IMR-90 (cell line): ENCODE data around the gene HIGD1C. TPM values are rescaled to one million over a fixed set of nuclear protein-coding genes. Genes with fewer than 3 reads are reported as not detected.
"Not testable (repeated sequence)": the region's sequence is repeated elsewhere in the genome, so short reads cannot be mapped to it uniquely, and the experiment has no call there.

ENCODE experiments used
- ATAC-seq: fragments of 200-7000 bp; cut with Tn5 transposase; 2 replicates; pipeline ENCODE4 v1.9.1; 2020; ENCODE audit warnings: low read depth, mild to moderate bottlenecking, moderate library complexity
- BruUV-seq: library from RNA; stranded (reverse); fragments of 400-500 nt; replicated peaks from 2 replicates; lab custom pipeline; 2021; lab: Mats Ljungman, UMichigan
- CTCF ChIA-PET: fragments of 300-600 bp; formaldehyde crosslinking; extraction: SDS; loops from one replicate; lab custom pipeline; 2021; ENCODE audit warnings: antibody characterized with exemption; lab: Yijun Ruan, JAX
- POLR2A ChIA-PET: fragments of 300-600 bp; sonication (Branson Sonifier 250); formaldehyde crosslinking; loops from one replicate; lab custom pipeline; 2022; ENCODE audit warnings: antibody characterized with exemption; ENCODE audit not compliant: unreplicated experiment; lab: Charles Lee
- DNase-seq: peaks from one replicate; pipeline ENCODE4 v3.0.0; 2013
- H2AFZ ChIP-seq: replicated peaks from 2 replicates; pipeline ENCODE3; 2013; ENCODE audit warnings: low read length, mild to moderate bottlenecking; ENCODE audit not compliant: poor library complexity
- H2AK5ac ChIP-seq: 2 replicates; pipeline ENCODE4 v1.6.1; 2013; ENCODE audit warnings: low read depth, low read length, inconsistent platforms
- H2AK9ac ChIP-seq: replicated peaks from 2 replicates; pipeline ENCODE3; 2013; ENCODE audit warnings: mild to moderate bottlenecking, low read depth, low read length, moderate library complexity; ENCODE audit not compliant: poor library complexity
- H2BK120ac ChIP-seq: 2 replicates; pipeline ENCODE4 v1.6.1; 2013; ENCODE audit warnings: low read depth, low read length, inconsistent platforms
- H2BK15ac ChIP-seq: 3 replicates; pipeline ENCODE4 v1.6.1; 2013; ENCODE audit warnings: low read depth, low read length, inconsistent platforms
- H2BK20ac ChIP-seq: 2 replicates; pipeline ENCODE4 v1.6.1; 2013; ENCODE audit warnings: low read depth, mild to moderate bottlenecking, inconsistent platforms, low read length, moderate library complexity
- H2BK5ac ChIP-seq: 2 replicates; pipeline ENCODE4 v1.6.1; 2013; ENCODE audit warnings: mild to moderate bottlenecking, low read depth, low read length, inconsistent platforms; ENCODE audit not compliant: poor library complexity, severe bottlenecking
- H3K14ac ChIP-seq: replicated peaks from 2 replicates; pipeline ENCODE4 v1.6.1; 2013; ENCODE audit warnings: low read depth, low read length, inconsistent platforms
- H3K18ac ChIP-seq: 2 replicates; pipeline ENCODE4 v1.6.1; 2013; ENCODE audit warnings: low read depth, low read length, control low read depth
- H3K23ac ChIP-seq: 2 replicates; pipeline ENCODE4 v1.6.1; 2013; ENCODE audit warnings: low read depth, low read length, inconsistent platforms
- H3K27ac ChIP-seq: 2 replicates; pipeline ENCODE4 v1.5.1; 2013; ENCODE audit warnings: mild to moderate bottlenecking, control low read depth, low read length; ENCODE audit not compliant: insufficient read depth
- H3K27me3 ChIP-seq: 2 replicates; pipeline ENCODE4 v1.6.1; 2013; ENCODE audit warnings: low read length; ENCODE audit not compliant: control insufficient read depth, insufficient read depth
- H3K36me3 ChIP-seq: 2 replicates; pipeline ENCODE4 v1.6.1; 2013; ENCODE audit warnings: low read length, mixed read lengths; ENCODE audit not compliant: control insufficient read depth, insufficient read depth
- H3K4ac ChIP-seq: 2 replicates; pipeline ENCODE4 v1.6.1; 2013; ENCODE audit warnings: low read depth, low read length, inconsistent platforms
- H3K4me1 ChIP-seq: 2 replicates; pipeline ENCODE4 v1.6.1; 2013; ENCODE audit warnings: low read length, mixed read lengths; ENCODE audit not compliant: control insufficient read depth, insufficient read depth
- H3K4me2 ChIP-seq: 2 replicates; pipeline ENCODE4 v1.6.1; 2013; ENCODE audit warnings: low read depth, mild to moderate bottlenecking, control low read depth, low read length, moderate library complexity
- H3K4me3 ChIP-seq: 2 replicates; pipeline ENCODE4 v1.5.1; 2013; ENCODE audit warnings: low read depth, mild to moderate bottlenecking, control low read depth, low read length, moderate library complexity; ENCODE audit not compliant: insufficient read depth
- H3K56ac ChIP-seq: 2 replicates; pipeline ENCODE4 v1.6.1; 2013; ENCODE audit warnings: low read length, inconsistent platforms; ENCODE audit not compliant: insufficient read depth; ENCODE audit errors: extremely low read depth
- H3K79me1 ChIP-seq, 2 experiments: 2 replicates each; pipeline ENCODE4 v1.6.1; 2013; ENCODE audit warnings: low read length in 2 of 2, inconsistent platforms in 1 of 2, low read depth in 1 of 2
- H3K9ac ChIP-seq: 2 replicates; pipeline ENCODE4 v1.6.1; 2013; ENCODE audit warnings: low read depth, low read length, control low read depth
- H3K9me1 ChIP-seq: 2 replicates; pipeline ENCODE4 v1.6.1; 2013; ENCODE audit warnings: low read length, inconsistent platforms; ENCODE audit not compliant: insufficient read depth
- H3K9me3 ChIP-seq: 2 replicates; pipeline ENCODE4 v1.6.1; 2013; ENCODE audit warnings: low read length; ENCODE audit not compliant: control insufficient read depth, insufficient read depth
- H4K20me1 ChIP-seq: 2 replicates; pipeline ENCODE4 v1.6.1; 2013; ENCODE audit warnings: low read length, inconsistent platforms; ENCODE audit not compliant: insufficient read depth
- H4K5ac ChIP-seq: 2 replicates; pipeline ENCODE4 v1.6.1; 2013; ENCODE audit warnings: mild to moderate bottlenecking, low read depth, low read length, control low read depth
- H4K8ac ChIP-seq, 2 experiments: 2 replicates each; pipeline ENCODE4 v1.6.1; 2013; ENCODE audit warnings: low read depth in 2 of 2, low read length in 2 of 2, control low read depth in 1 of 2, inconsistent platforms in 1 of 2
- H4K91ac ChIP-seq: 2 replicates; pipeline ENCODE4 v1.6.1; 2013; ENCODE audit warnings: low read depth, low read length, inconsistent platforms; ENCODE audit not compliant: insufficient read depth
- FOS ChIP-seq: fragments of 150-350 bp; IDR thresholded peaks from 2 replicates; pipeline ENCODE4 v1.6.1; 2016; ENCODE audit warnings: low read depth, low read length
- MXI1 ChIP-seq: IDR thresholded peaks from 2 replicates; pipeline ENCODE4 v1.6.1; 2012; ENCODE audit warnings: low read depth, mild to moderate bottlenecking, low read length, moderate library complexity, borderline replicate concordance
- RCOR1 ChIP-seq: IDR thresholded peaks from 2 replicates; pipeline ENCODE4 v1.6.1; 2012; ENCODE audit warnings: mild to moderate bottlenecking, low read length, improper control_type of control experiment; ENCODE audit not compliant: insufficient replicate concordance
- WGBS, 2 experiments: methylation state at CpG; one replicate each; pipeline versions ENCODE4 v1.1.5 to v1.1.7; 2013; ENCODE audit warnings: missing lambda C conversion rate in 2 of 2; ENCODE audit not compliant: insufficient read length in 1 of 2; ENCODE audit errors: extremely low coverage in 2 of 2; 5-methylcytosine and 5-hydroxymethylcytosine counted together
- dilution Hi-C: fragments of 300-500 bp; cut with HindIII; formaldehyde crosslinking; loops from one replicate; pipeline ENCODE4 v1.14.3; 2018; ENCODE audit warnings: low sequenced_read_pairs; ENCODE audit not compliant: unreplicated experiment
- in situ Hi-C: fragments of 300-500 bp; cut with MboI; formaldehyde crosslinking; loops from 3 replicates; pipeline ENCODE4 v1.14.3; 2019; ENCODE audit warnings: low sequenced_read_pairs, inconsistent platforms, mixed read lengths
- intact Hi-C: fragments of 100-400 bp; cut with micrococcal nuclease; formaldehyde crosslinking; loops from 2 replicates; pipeline ENCODE4 v1.10.0; 2022
- polyA plus RNA-seq, 3 experiments: library from polyadenylated mRNA; depleted of rRNA; stranded (reverse); fragments of >200 nt; gene quantifications; 2 replicates each; pipeline ENCODE4 v1.2.3, GENCODE V29; 2012; ENCODE audit warnings: low replicate concordance in 1 of 3
- total RNA-seq: library from RNA; depleted of rRNA; stranded (reverse); fragments of >200 nt; gene quantifications from 2 replicates; pipeline ENCODE4 v1.2.3, GENCODE V29; 2012
- TF ChIP-seq, protein P1 (sequence below): fragments of 150-350 bp; IDR thresholded peaks from 2 replicates; pipeline ENCODE4 v1.6.1; 2016; ENCODE audit warnings: low read depth, mild to moderate bottlenecking, low read length, moderate library complexity, borderline replicate concordance

HIGD1C gene
- total and polyA plus RNA-seq, 2 of the 4 experiments (the other 2 are of a cell fraction) = not detected

DNA sequence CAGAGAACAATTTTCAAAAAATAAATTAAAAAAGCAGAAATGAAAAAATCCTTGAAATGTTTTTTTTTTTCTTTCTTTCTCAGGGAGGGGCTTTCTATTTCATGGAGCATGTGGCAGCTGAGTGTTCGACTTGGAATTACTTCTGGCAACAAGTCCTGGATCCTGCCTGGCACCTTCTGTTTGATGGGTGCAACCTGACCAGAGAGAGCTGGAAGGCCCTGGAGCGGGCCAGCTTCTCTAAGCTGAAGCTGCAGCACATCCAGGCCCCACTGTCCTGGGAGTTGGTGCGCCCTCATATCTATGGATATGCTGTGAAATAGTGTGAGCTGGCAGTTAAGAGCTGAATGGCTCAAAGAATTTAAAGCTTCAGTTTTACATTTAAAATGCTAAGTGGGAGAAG is 22.5 kb upstream of the HIGD1C start:
- intact Hi-C loops = no loop called here
- ChIA-PET CTCF (interaction anchor here (0.6 to 0.7 kb wide), 2 partner anchors 18 kb away, joined by 3 read pairs; no protein-coding TSS in a partner anchor), POLR2A (interaction anchor here (0.7 kb wide), 1 partner anchor 31 kb away, joined by 3 read pairs; no protein-coding TSS in a partner anchor)
- DNase-seq = no peak
- Histone ChIP-seq H3K4me2 (no peak overlapping the region), H3K4me3 (no peak overlapping the region), H4K91ac (no peak overlapping the region), H2BK15ac (no peak overlapping the region), H4K20me1 (no peaks in the 10 kb centered on the region), H3K4me1 (peaks cover 18% of the 10 kb centered on the region), H3K9me1 (0 out of 2 replicates have a peak, but pooled peaks cover 4% of the 10 kb centered on the region), H2AK5ac (no peak overlapping the region), H3K4ac (no peak overlapping the region), H3K23ac (no peak overlapping the region), H3K9ac (no peak overlapping the region), H3K79me1 (0 out of 4 replicates have a peak, but pooled peaks cover 0 to 5% of the 10 kb centered on the region in 2 experiments), H2BK20ac (no peak overlapping the region), H3K36me3 (no peaks in the 10 kb centered on the region), H2AK9ac (no peak overlapping the region), H2BK5ac (no peak overlapping the region), H3K56ac (no peak overlapping the region), H2AFZ (no peak overlapping the region), H3K18ac (no peak overlapping the region), H3K27ac (no peak overlapping the region), H4K5ac (no peak overlapping the region), H3K27me3 (no peaks in the 10 kb centered on the region), H4K8ac (no peak overlapping the region), H3K14ac (no peak overlapping the region), H2BK120ac (no peak overlapping the region), H3K9me3 (no peaks in the 10 kb centered on the region)
- dilution Hi-C loops = no loop called here
- BruUV-seq = no TSS peak
- in situ Hi-C loops = no loop called here
- TF ChIP-seq RCOR1 (no peak), FOS (no peak), MXI1 (no peak)
- TF ChIP-seq, protein P1, sequence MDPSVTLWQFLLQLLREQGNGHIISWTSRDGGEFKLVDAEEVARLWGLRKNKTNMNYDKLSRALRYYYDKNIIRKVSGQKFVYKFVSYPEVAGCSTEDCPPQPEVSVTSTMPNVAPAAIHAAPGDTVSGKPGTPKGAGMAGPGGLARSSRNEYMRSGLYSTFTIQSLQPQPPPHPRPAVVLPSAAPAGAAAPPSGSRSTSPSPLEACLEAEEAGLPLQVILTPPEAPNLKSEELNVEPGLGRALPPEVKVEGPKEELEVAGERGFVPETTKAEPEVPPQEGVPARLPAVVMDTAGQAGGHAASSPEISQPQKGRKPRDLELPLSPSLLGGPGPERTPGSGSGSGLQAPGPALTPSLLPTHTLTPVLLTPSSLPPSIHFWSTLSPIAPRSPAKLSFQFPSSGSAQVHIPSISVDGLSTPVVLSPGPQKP = no peak
- no CpG with 5 or more reads among the region's 3 CpGs for WGBS, 2 experiments
- no peak for ATAC-seq

DNA sequence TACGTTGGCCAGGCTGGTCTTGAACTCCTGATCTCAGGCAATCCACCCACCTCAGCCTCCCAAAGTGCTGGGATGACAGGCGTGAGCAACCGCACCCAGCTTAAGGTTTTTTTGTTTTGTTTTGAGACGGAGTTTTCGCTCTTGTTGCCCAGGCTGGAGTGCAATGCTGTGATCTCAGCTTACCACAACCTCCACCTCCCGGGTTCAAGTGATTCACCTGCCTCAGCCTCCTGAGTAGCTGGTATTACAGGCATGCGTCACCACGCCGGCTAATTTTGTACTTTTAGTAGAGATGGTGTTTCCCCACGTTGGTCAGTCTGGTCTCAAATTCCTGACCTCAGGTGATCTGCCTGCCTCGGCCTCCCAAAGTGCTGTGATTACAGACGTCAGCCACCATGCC is 21.9 kb upstream of the HIGD1C start:
- H2AK5ac ChIP-seq, H3K4me3 ChIP-seq, H3K56ac ChIP-seq, H3K9me1 ChIP-seq, H2AK9ac ChIP-seq, H3K36me3 ChIP-seq, H2BK5ac ChIP-seq, CTCF ChIA-PET, H4K91ac ChIP-seq, H3K27me3 ChIP-seq, H3K4me2 ChIP-seq, in situ Hi-C loops, H4K20me1 ChIP-seq, BruUV-seq, H4K5ac ChIP-seq, H3K4ac ChIP-seq, H3K14ac ChIP-seq, POLR2A ChIA-PET, H2BK20ac ChIP-seq, H2BK120ac ChIP-seq, H3K9ac ChIP-seq, H3K79me1 ChIP-seq, H2BK15ac ChIP-seq, H3K27ac ChIP-seq, DNase-seq, H3K9me3 ChIP-seq, intact Hi-C loops, ATAC-seq, H4K8ac ChIP-seq, H2AFZ ChIP-seq, H3K23ac ChIP-seq, dilution Hi-C loops, H3K18ac ChIP-seq: not testable (repeated sequence)
- peaks cover 18% of the 10 kb centered on the region for H3K4me1 ChIP-seq
- WGBS, 2 experiments = 100% methylated on average over 1 of the region's 12 CpGs; no CpG with 5 or more reads in 1 of the 2 experiments
